HCT116 (cell line): ENCODE data around the gene FANCG. TPM values are rescaled to one million over a fixed set of nuclear protein-coding genes. Genes with fewer than 3 reads are reported as not detected.

Experiments
- ATAC-seq: fragments of 200-7000 bp; cut with Tn5 transposase; 2 replicates; pipeline ENCODE4 v1.9.1; 2020; ENCODE audit warnings: mild to moderate bottlenecking, moderate library complexity
- BruUV-seq: library from RNA; stranded (reverse); fragments of 400-500 nt; replicated peaks from 2 replicates; lab custom pipeline; 2021; lab: Mats Ljungman, UMichigan
- CTCF ChIA-PET: fragments of 300-600 bp; sonication (Branson Sonifier 250); formaldehyde crosslinking; loops from one replicate; lab custom pipeline; 2021; ENCODE audit warnings: antibody characterized with exemption; lab: Charles Lee
- POLR2A ChIA-PET: fragments of 300-600, 350-600 bp; sonication (Branson Sonifier 250); formaldehyde crosslinking; loops from one replicate; lab custom pipeline; 2021; ENCODE audit warnings: antibody characterized with exemption; lab: Charles Lee
- RAD21 ChIA-PET, 2 experiments: fragments of 300-600 bp; sonication (Branson Sonifier 250); formaldehyde crosslinking; loops; one replicate each; lab custom pipeline; 2023; ENCODE audit warnings: low total read pairs in 2 of 2; ENCODE audit not compliant: uncharacterized antibody in 2 of 2, unreplicated experiment in 2 of 2, low non-redundant PET in 1 of 2; lab: Charles Lee
- DNase-seq: peaks from one replicate; pipeline ENCODE4 v3.0.0-alpha.2; 2010; ENCODE audit warnings: low read depth, low spot score
- H2AFZ ChIP-seq: fragments of 200-600 bp; shearing (Covaris generic), sonication (generic); 2 replicates; pipeline ENCODE4 v1.6.1; 2017; ENCODE audit warnings: low read depth, mixed run types, mixed read lengths, antibody characterized with exemption, low read length; ENCODE audit not compliant: poor library complexity, severe bottlenecking
- H3K27ac ChIP-seq: 2 replicates; pipeline ENCODE4 v1.5.1; 2012; ENCODE audit warnings: low read depth, low read length
- H3K27me3 ChIP-seq: fragments of 200-600 bp; sonication (generic); 2 replicates; pipeline ENCODE4 v1.6.1; 2016; ENCODE audit warnings: mixed run types, low read length, mixed read lengths; ENCODE audit not compliant: insufficient read depth
- H3K36me3 ChIP-seq, 2 experiments: fragments of 200-500 bp in 1 of 2; fragments of 200-600 bp in 1 of 2; sonication (Bioruptor generic) in 1 of 2; sonication (generic) in 1 of 2; 2 replicates each; pipeline versions ENCODE4 v1.5.1 to v1.6.1; 2014 to 2016; ENCODE audit warnings: low read length in 2 of 2, inconsistent platforms in 1 of 2, mixed read lengths in 1 of 2, mixed run types in 1 of 2; ENCODE audit not compliant: insufficient read depth in 2 of 2, control insufficient read depth in 1 of 2
- H3K4me1 ChIP-seq, 2 experiments: fragments of 200-600 bp in 1 of 2; sonication (generic) in 1 of 2; 2 replicates each; pipeline versions ENCODE4 v1.5.1 to v1.6.1; 2012 to 2017; ENCODE audit warnings: low read length in 2 of 2, inconsistent platforms in 1 of 2, mild to moderate bottlenecking in 1 of 2, mixed read lengths in 1 of 2, mixed run types in 1 of 2, moderate library complexity in 1 of 2; ENCODE audit not compliant: insufficient read depth in 2 of 2, control insufficient read depth in 1 of 2
- H3K4me2 ChIP-seq: fragments of 200-600 bp; sonication (generic); 2 replicates; pipeline ENCODE4 v1.6.1; 2017; ENCODE audit warnings: mixed run types, low read length, mixed read lengths
- H3K4me3 ChIP-seq, 2 experiments: fragments of 200-600 bp in 1 of 2; sonication (generic) in 1 of 2; replicated peaks in 1 of 2; 2 replicates each; pipeline ENCODE4 v1.5.1; 2011 to 2016; ENCODE audit warnings: low read length in 2 of 2, control low read depth in 1 of 2, low read depth in 1 of 2, mild to moderate bottlenecking in 1 of 2, mixed read lengths in 1 of 2, mixed run types in 1 of 2
- H3K79me2 ChIP-seq: fragments of 200-600 bp; sonication (generic); 2 replicates; pipeline ENCODE4 v1.6.1; 2017; ENCODE audit warnings: mild to moderate bottlenecking, mixed run types, low read length, moderate library complexity, mixed read lengths; ENCODE audit not compliant: insufficient read depth
- H3K9ac ChIP-seq: fragments of 200-600 bp; sonication (generic); 2 replicates; pipeline ENCODE4 v1.6.1; 2016; ENCODE audit warnings: low read length, mixed read lengths
- H3K9me2 ChIP-seq: fragments of 200-600 bp; sonication (generic), shearing (Covaris generic); 2 replicates; pipeline ENCODE4 v1.6.1; 2017; ENCODE audit warnings: mixed run types, mild to moderate bottlenecking, moderate library complexity; ENCODE audit not compliant: insufficient read depth
- H3K9me3 ChIP-seq, 2 experiments: fragments of 200-500 bp in 1 of 2; fragments of 200-600 bp in 1 of 2; sonication (Bioruptor generic) in 1 of 2; sonication (generic) in 1 of 2; 2 replicates each; pipeline ENCODE4 v1.6.1; 2014 to 2017; ENCODE audit warnings: low read length in 2 of 2, mixed read lengths in 2 of 2, inconsistent platforms in 1 of 2, low read depth in 1 of 2, mild to moderate bottlenecking in 1 of 2, mixed run types in 1 of 2, moderate library complexity in 1 of 2; ENCODE audit not compliant: control insufficient read depth in 1 of 2, insufficient read depth in 1 of 2
- H4K20me1 ChIP-seq: fragments of 200-600 bp; sonication (generic), shearing (Covaris generic); 2 replicates; pipeline ENCODE4 v1.6.1; 2017; ENCODE audit warnings: mixed run types, mild to moderate bottlenecking, moderate library complexity; ENCODE audit not compliant: insufficient read depth
- POLR2A ChIP-seq: IDR thresholded peaks from 2 replicates; pipeline ENCODE4 v1.7.0; 2011; ENCODE audit warnings: borderline replicate concordance; ENCODE audit not compliant: insufficient read depth, insufficient read length; ENCODE audit errors: extremely low read depth
- POLR2AphosphoS5 ChIP-seq: IDR thresholded peaks from 2 replicates; pipeline ENCODE4 v1.6.1; 2011; ENCODE audit warnings: mild to moderate bottlenecking, low read depth, low read length, moderate library complexity
- SIN3A ChIP-seq: IDR thresholded peaks from 2 replicates; pipeline ENCODE4 v1.6.1; 2012; ENCODE audit warnings: low read depth
- YY1 ChIP-seq: IDR thresholded peaks from 2 replicates; pipeline ENCODE4 v1.6.1; 2011; ENCODE audit warnings: low read length, low read depth, moderate library complexity, mild to moderate bottlenecking; ENCODE audit not compliant: insufficient replicate concordance; ENCODE audit errors: extremely low read depth
- ZBTB33 ChIP-seq: IDR thresholded peaks from 2 replicates; pipeline ENCODE4 v1.6.1; 2011; ENCODE audit warnings: mild to moderate bottlenecking, low read length, moderate library complexity; ENCODE audit not compliant: insufficient replicate concordance; ENCODE audit errors: extremely low read depth
- ZFX ChIP-seq: fragments of 450-650 bp; IDR thresholded peaks from 2 replicates; pipeline ENCODE4 v1.6.1; 2017
- intact Hi-C: fragments of 100-400 bp; cut with micrococcal nuclease; formaldehyde crosslinking; loops from 2 replicates; pipeline ENCODE4 v1.10.0; 2022
- total RNA-seq: library from RNA; stranded (reverse); gene quantifications from one replicate; pipeline ENCODE4 v1.2.1, GENCODE V29; 2021; ENCODE audit not compliant: unreplicated experiment

Gene FANCG
- total RNA-seq, 1 experiment from 2014 or later: 82.3 TPM

- ATAC-seq: peak; percentile 97
- no peaks in the 10 kb centered on the region for H4K20me1 ChIP-seq
Observed at GRCh38 chr9:35102769-35103659, 23.3 kb upstream of the FANCG start, which contains the start of gene STOML2. STOML2 (minus strand) TSS chr9:35103131; CDS start chr9:35103094, 37 bp downstream.

More at GRCh38 chr9:35102769-35103659, 23.3 kb upstream of the FANCG start, which contains the start of gene STOML2:
- Histone ChIP-seq H3K27me3 (no peaks in the 10 kb centered on the region), H3K9ac (peak within 1 kb of the TSS; percentile 97), H3K9me3 (no peaks in the 10 kb centered on the region), H3K79me2 (peaks cover 30% of the 10 kb centered on the region), H2AFZ (no peak within 1 kb of the TSS)
- BruUV-seq: TSS peak; percentile 73
- CTCF ChIA-PET: interaction anchor here (0.9 to 1.9 kb wide), 4 partner anchors 11 to 343 kb away, joined by 3 to 10 read pairs (median 4); partner anchors contain the start of gene ATOSB
- no peak for TF ChIP-seq SIN3A
- peak; percentile 70 for TF ChIP-seq POLR2A
- TF ChIP-seq YY1: peak; percentile 65
- TF ChIP-seq ZFX: peak; percentile 82
- TF ChIP-seq ZBTB33: peak; percentile 57
- peak; percentile 82 for TF ChIP-seq POLR2AphosphoS5
- TF ChIP-seq, all 23 proteins: peak for 5
- Histone ChIP-seq H3K4me1 (peaks cover 9 to 22% of the 10 kb centered on the region in 2 experiments), H3K4me3 (peak within 1 kb of the TSS; percentile 87 to 88), H3K36me3 (peaks cover 17 to 26% of the 10 kb centered on the region in 2 experiments), H3K9me2 (no peaks in the 10 kb centered on the region), H3K27ac (peak within 1 kb of the TSS; percentile 76), H3K4me2 (peak within 1 kb of the TSS; percentile 78)
- intact Hi-C loops: no loop called here
- RAD21 ChIA-PET: interaction anchor here in 1 of 2 experiments (0.8 kb wide), 1 partner anchor 23 kb away, joined by 3 read pairs; the partner anchor contains the start of gene FANCG
- POLR2A ChIA-PET: interaction anchor here (1.1 to 1.6 kb wide), 5 partner anchors 8 to 23 kb away, joined by 3 to 11 read pairs (median 7); partner anchors contain the start of genes ATOSB and FANCG
- DNase-seq: peak; percentile 93
